Body of pancreas (tissue), 4 donors: ENCODE data around the gene KNCN. TPM values are rescaled to one million over a fixed set of nuclear protein-coding genes. Genes with fewer than 3 reads are reported as not detected.

Experiments used
- ATAC-seq: fragments of 150-250 bp; one replicate; pipeline ENCODE4 v1.9.1; 2016
- DNase-seq, 4 donors: peaks; one replicate each; pipeline ENCODE4 v3.0.0-alpha.2; 2019
- H3K27ac ChIP-seq, 4 donors: fragments of 200-600 bp; sonication (generic); 1 replicate in 3 of 4; 2 replicates in 1 of 4; pipeline versions ENCODE4 v1.5.1 to v1.6.1; 2016 to 2019; ENCODE audit warnings: mild to moderate bottlenecking in 1 of 4, mixed read lengths in 1 of 4, moderate library complexity in 1 of 4
- H3K27me3 ChIP-seq, 2 donors: fragments of 200-600 bp; sonication (generic); one replicate each; pipeline ENCODE4 v1.6.0; 2016; ENCODE audit warnings: mild to moderate bottlenecking in 1 of 2
- H3K36me3 ChIP-seq, 2 donors: fragments of 200-600 bp; sonication (generic); replicated peaks in 1 of 2; 2 replicates each; pipeline ENCODE4 v1.5.1; 2016; ENCODE audit warnings: low read depth in 2 of 2; ENCODE audit not compliant: insufficient read depth in 1 of 2
- H3K4me1 ChIP-seq: fragments of 200-600 bp; sonication (generic); one replicate; pipeline ENCODE4 v1.6.0; 2016
- H3K4me3 ChIP-seq, 2 donors: fragments of 200-600 bp; sonication (generic); 1 replicate in 1 of 2; 2 replicates in 1 of 2; pipeline ENCODE4 v1.5.1; 2016 to 2019
- H3K9me3 ChIP-seq, 3 donors: fragments of 200-600 bp; sonication (generic); 1 replicate in 2 of 3; 2 replicates in 1 of 3; pipeline ENCODE4 v1.5.1; 2016
- CTCF ChIP-seq, 7 experiments: fragments of 450-650 bp in 4 of 7; fragments of 200-600 bp in 3 of 7; sonication (generic) in 3 of 7; IDR thresholded peaks; one replicate each; pipeline ENCODE4 v1.5.1; 2016 to 2019; ENCODE audit warnings: antibody characterized with exemption in 7 of 7
- POLR2A ChIP-seq, 3 donors: fragments of 450-650 bp; IDR thresholded peaks; one replicate each; pipeline ENCODE4 v1.6.1; 2016; ENCODE audit warnings: antibody characterized with exemption in 3 of 3, mild to moderate bottlenecking in 2 of 3
- WGBS, 2 donors: methylation state at CpG; one replicate each; pipeline ENCODE4 v1.1.5; 2017; 5-methylcytosine and 5-hydroxymethylcytosine counted together
- intact Hi-C: fragments of 100-400 bp; cut with DNase I; formaldehyde crosslinking; loops from one replicate; pipeline ENCODE4 v1.15.1; 2023
- total RNA-seq, 2 donors: library from RNA; depleted of rRNA; stranded (reverse); fragments of >200 nt; gene quantifications; one replicate each; pipeline ENCODE4 v1.1.0, GENCODE V29; 2016

KNCN gene
- total RNA-seq, 2 donors from 2014 or later: not detected

GRCh38 chr1:46571691-46572225 lies 20.3 kb upstream of the KNCN start:
- H3K9me3 ChIP-seq: no peaks in the 10 kb centered on the region
- H3K27me3 ChIP-seq: no peaks in the 10 kb centered on the region
- TF ChIP-seq POLR2A (IDR thresholded peaks at IDR 0.05) (no peak), CTCF (IDR thresholded peaks at IDR 0.05) (no peak)
- H3K4me3 ChIP-seq: no peak overlapping the region
- 84 to 95% methylated on average over 6 of the region's 6 CpGs for WGBS, 2 donors
- intact Hi-C loops: no loop called here
- no peak for ATAC-seq
- DNase-seq: no peak
- peaks cover 0 to 13% of the 10 kb centered on the region in 2 donors for H3K36me3 ChIP-seq
- H3K27ac ChIP-seq: no peak overlapping the region
- H3K4me1 ChIP-seq: peaks cover 17% of the 10 kb centered on the region

DNA sequence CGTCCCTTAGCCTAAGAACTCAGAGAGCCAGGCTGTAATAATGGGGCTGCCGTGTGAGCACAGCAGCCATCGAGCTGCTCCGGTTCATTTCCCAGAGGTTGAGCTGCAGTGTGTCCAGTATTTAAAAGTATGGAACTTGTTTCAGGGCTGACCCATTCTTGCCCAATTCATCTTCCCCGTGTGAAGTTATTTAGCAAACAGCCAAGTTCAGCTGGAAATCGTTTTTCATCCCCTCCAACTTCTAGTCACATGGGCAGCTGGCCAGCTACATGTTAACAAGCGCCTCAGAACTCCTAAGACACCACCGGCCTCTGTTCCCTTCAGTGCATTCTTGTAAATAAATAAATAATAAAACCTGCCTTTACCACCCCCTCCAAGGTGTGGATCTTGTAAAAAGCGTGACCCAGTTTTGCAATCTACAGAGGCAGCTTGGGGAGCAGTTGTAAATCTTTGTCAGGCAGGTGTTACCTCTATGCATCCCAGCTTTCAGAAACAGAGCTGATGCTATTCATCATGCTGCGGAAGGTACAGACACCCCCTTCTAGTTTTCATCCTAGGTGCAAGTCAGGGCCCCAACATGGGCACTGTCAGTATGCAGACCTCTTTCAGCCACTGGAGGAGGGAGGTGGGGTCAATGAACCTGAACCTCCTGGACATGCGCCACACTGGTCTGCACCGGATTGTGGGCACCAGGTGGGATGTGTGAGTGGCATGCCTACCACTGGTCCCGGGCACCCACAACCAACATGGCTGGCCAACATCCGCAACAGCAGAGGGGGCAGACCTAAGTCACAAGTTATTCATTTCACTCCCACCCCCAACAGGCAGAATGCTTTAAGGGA lies 18.7 kb upstream of the KNCN start:
- Histone ChIP-seq H3K4me1 (peaks cover 17% of the 10 kb centered on the region), H3K36me3 (peaks cover 0 to 14% of the 10 kb centered on the region in 2 donors)
- WGBS, 2 donors: 63 to 74% methylated on average over 13 to 14 of the region's 14 CpGs

DNA sequence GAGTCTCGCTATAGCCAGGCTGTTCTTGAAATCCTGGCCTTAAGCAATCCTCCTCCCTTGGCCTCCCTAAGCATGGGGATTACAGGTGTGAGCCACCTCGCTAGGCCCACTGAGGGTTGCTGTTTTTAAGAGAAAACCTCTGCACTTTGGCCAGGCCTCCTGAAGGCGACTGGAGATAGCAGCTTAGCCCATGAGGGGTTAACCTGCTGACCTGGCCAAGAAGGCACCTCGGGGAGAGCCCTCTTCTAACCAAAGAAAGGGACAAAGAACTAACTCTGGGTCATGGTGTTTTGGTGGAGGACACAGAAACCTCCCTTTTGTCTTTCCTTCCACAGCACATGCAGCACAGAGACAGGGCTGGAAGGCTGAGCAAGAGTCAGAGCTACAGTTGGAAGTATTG lies 17.7 kb upstream of the KNCN start:
- H3K27me3 ChIP-seq: no peaks in the 10 kb centered on the region
- intact Hi-C loops: no loop called here
- H3K4me1 ChIP-seq: peaks cover 10% of the 10 kb centered on the region
- DNase-seq: no peak
- no peaks in the 10 kb centered on the region for H3K9me3 ChIP-seq
- H3K36me3 ChIP-seq: peaks cover 0 to 20% of the 10 kb centered on the region in 2 donors
- WGBS, 2 donors: 80 to 81% methylated on average over 4 of the region's 4 CpGs
- no peak for TF ChIP-seq CTCF (IDR thresholded peaks at IDR 0.05)
- no peak for TF ChIP-seq POLR2A (IDR thresholded peaks at IDR 0.05)
- no peak for ATAC-seq
- no peak overlapping the region for H3K27ac ChIP-seq
- H3K4me3 ChIP-seq: no peak overlapping the region

More for the DNA sequence above, 18.7 kb upstream of the KNCN start:
- TF ChIP-seq POLR2A (IDR thresholded peaks at IDR 0.05) (no peak), CTCF (IDR thresholded peaks at IDR 0.05) (no peak)
- H3K9me3 ChIP-seq: no peaks in the 10 kb centered on the region
- no peak for DNase-seq
- no peak overlapping the region for H3K27ac ChIP-seq
- intact Hi-C loops: no loop called here
- H3K27me3 ChIP-seq: no peaks in the 10 kb centered on the region
- no peak for ATAC-seq
- H3K4me3 ChIP-seq: no peak overlapping the region

DNA sequence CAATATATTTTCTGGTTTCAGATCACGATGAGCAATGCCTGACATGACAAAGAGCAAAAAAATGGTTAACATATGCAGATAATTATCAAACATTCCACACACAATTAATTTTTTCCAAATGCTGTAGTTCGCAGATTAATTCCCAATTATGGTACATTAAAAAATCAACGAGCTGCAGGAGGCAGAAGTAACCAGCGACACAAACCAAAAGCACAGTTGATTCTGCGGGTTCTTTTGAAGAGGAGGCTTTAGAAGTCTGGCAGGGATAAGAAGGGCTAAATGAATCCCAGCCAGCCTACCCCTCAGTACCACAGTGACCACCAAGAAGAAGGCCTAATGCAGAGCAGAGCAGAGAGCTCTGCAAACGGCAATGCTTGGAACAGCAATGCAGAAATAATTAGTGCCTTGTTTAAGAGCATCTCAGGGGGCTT lies 17.0 kb upstream of the KNCN start:
- WGBS, 2 donors: 77 to 88% methylated on average over 6 of the region's 6 CpGs
- ATAC-seq: no peak
- Histone ChIP-seq H3K27me3 (no peaks in the 10 kb centered on the region), H3K4me1 (peaks cover 3% of the 10 kb centered on the region), H3K36me3 (peaks cover 0 to 20% of the 10 kb centered on the region in 2 donors), H3K9me3 (no peaks in the 10 kb centered on the region), H3K27ac (no peak overlapping the region), H3K4me3 (no peak overlapping the region)
- intact Hi-C loops: no loop called here
- DNase-seq: no peak
- TF ChIP-seq CTCF (IDR thresholded peaks at IDR 0.05): no peak
